ENCODE measurements around the gene ARFGAP2. TPM values are rescaled to one million over a fixed set of nuclear protein-coding genes. Genes with fewer than 3 reads are reported as not detected.

The ARFGAP2 gene
- total and polyA plus RNA-seq, 2 of the 8 experiments (the other 6 are each of a cell fraction or from before 2014, with no cell fraction given), result 50.2 to 64.0 TPM

DNA sequence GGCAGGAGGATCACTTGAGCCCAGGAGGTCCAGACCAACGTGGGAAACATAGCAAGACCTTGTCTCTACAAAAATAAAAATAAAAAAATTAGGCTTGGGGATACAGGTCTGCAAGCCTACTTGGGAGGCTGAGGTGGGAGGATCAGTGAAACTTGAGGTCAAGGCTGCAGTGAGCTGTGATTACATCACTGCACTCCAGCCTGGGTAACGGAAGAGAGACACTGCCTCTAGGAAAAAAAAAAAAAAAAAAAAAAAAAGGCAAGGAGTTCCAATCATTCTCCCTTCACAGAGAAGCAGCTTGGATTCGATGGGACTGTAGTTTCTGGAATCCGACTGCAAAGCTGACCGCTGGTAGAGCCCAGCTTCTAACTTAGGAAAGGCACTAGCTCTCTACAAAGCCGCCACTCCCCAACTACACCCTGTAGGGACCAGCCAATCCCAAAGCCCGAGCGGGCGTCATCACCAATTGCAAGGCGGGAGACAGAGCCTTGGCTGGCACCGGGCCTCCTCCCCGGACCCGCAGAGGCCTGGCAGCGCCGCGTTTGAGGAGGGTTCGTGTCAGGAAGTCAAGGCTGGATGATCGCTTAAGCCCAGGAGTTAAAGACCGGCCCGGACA, 37.4 kb upstream of the ARFGAP2 start (continued):
- no peak for TF ChIP-seq RNF2 (IDR thresholded peaks at IDR 0.05; ENCODE audit: borderline replicate concordance, low read depth, low read length, missing control alignments, poor library complexity, severe bottlenecking)
- TF ChIP-seq, protein P1, sequence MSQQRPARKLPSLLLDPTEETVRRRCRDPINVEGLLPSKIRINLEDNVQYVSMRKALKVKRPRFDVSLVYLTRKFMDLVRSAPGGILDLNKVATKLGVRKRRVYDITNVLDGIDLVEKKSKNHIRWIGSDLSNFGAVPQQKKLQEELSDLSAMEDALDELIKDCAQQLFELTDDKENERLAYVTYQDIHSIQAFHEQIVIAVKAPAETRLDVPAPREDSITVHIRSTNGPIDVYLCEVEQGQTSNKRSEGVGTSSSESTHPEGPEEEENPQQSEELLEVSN (IDR thresholded peaks at IDR 0.05), result peak; percentile 37; the same call in 1 of the 2 replicates
- no peak for TF ChIP-seq KDM1A (IDR thresholded peaks at IDR 0.05; ENCODE audit: borderline replicate concordance, low read length)
- no peak for TF ChIP-seq EGR1 (IDR thresholded peaks at IDR 0.05; ENCODE audit: borderline replicate concordance, low read depth, low read length)
- no peak for TF ChIP-seq SIX5 (IDR thresholded peaks at IDR 0.05; ENCODE audit: low read depth, low read length)
- peak; percentile 86 for TF ChIP-seq RFX5 (IDR thresholded peaks at IDR 0.05; ENCODE audit: borderline replicate concordance, low read depth, low read length)
- no peak for TF ChIP-seq KDM4A (IDR thresholded peaks at IDR 0.05; ENCODE audit: low read depth, low read length, severe bottlenecking)
- no peak; the same call in 1 of the 2 replicates for TF ChIP-seq RBBP5 (IDR thresholded peaks at IDR 0.05; ENCODE audit: borderline replicate concordance, low read depth, low read length)
- no peak for TF ChIP-seq EP300 (IDR thresholded peaks at IDR 0.05; ENCODE audit: borderline replicate concordance in 1 of 2, low read depth in 2 of 2, low read length in 2 of 2)
- no peak for TF ChIP-seq JUND (IDR thresholded peaks at IDR 0.05; ENCODE audit: low read length)
- TF ChIP-seq CEBPB (IDR thresholded peaks at IDR 0.05; ENCODE audit: low read depth, low read length), result 0 out of 2 replicates have a peak, but pooled peaks have one; percentile 6
- peak; percentile 44 for TF ChIP-seq TBP (IDR thresholded peaks at IDR 0.05; ENCODE audit: low read depth, low read length)
- TF ChIP-seq TAF7 (optimal IDR thresholded peaks at IDR 0.05; ENCODE audit: borderline replicate concordance, low read depth, low read length), result peak; percentile 15
- TF ChIP-seq SP4 (IDR thresholded peaks at IDR 0.05; ENCODE audit: low read length), result no peak
- TF ChIP-seq MAFK (IDR thresholded peaks at IDR 0.05; ENCODE audit: low read depth, low read length), result no peak
- TF ChIP-seq, protein P2, sequence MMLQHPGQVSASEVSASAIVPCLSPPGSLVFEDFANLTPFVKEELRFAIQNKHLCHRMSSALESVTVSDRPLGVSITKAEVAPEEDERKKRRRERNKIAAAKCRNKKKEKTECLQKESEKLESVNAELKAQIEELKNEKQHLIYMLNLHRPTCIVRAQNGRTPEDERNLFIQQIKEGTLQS (IDR thresholded peaks at IDR 0.05; ENCODE audit: insufficient read depth, low read depth, low read length), result no peak
- TF ChIP-seq CHD1 (IDR thresholded peaks at IDR 0.05; ENCODE audit: low read depth, low read length), result no peak
